Sigmoid colon (tissue), 3 donors: ENCODE data around the gene RPSA.

ENCODE experiments used
- CTCF ChIP-seq, 4 experiments: fragments of 450-650 bp in 3 of 4; fragments of 200-600 bp in 1 of 4; IDR thresholded peaks; one replicate each; pipeline ENCODE4 v1.5.1; 2016 to 2019; ENCODE audit warnings: antibody characterized with exemption in 4 of 4, mild to moderate bottlenecking in 3 of 4, moderate library complexity in 2 of 4
- POLR2A ChIP-seq, 2 donors: fragments of 450-650 bp; IDR thresholded peaks; one replicate each; pipeline ENCODE4 v1.6.1; 2016; ENCODE audit warnings: antibody characterized with exemption in 2 of 2, mild to moderate bottlenecking in 2 of 2, moderate library complexity in 2 of 2

- no peak for TF ChIP-seq CTCF (IDR thresholded peaks at IDR 0.05)
- TF ChIP-seq POLR2A (IDR thresholded peaks at IDR 0.05): no peak
These were observed 21.9 kb upstream of the RPSA start for GRCh38 chr3:39384665-39385000.
